ENCODE measurements around the gene DNAH9.

GRCh38 chr17:11889266-11889665, 291.0 kb downstream of the DNAH9 start:
- TF ChIP-seq CTCF (IDR thresholded peaks at IDR 0.05) = no peak
- TF ChIP-seq POLR2A (IDR thresholded peaks at IDR 0.05) = no peak

All from Peyer's patch (tissue), 4 donors.